Neural cell (in vitro differentiated cells): ENCODE data around the gene ACSS1. TPM values are rescaled to one million over a fixed set of nuclear protein-coding genes. Genes with fewer than 3 reads are reported as not detected.

ENCODE experiments used
- H2AFZ ChIP-seq: fragments of 200-600, 300-800 bp; sonication (generic), shearing (Covaris generic); 2 replicates; pipeline ENCODE4 v1.6.0; 2014; ENCODE audit warnings: low read depth, mild to moderate bottlenecking, antibody characterized with exemption, low read length, moderate library complexity
- H3F3A ChIP-seq: fragments of 200-600 bp; shearing (Covaris generic); 2 replicates; pipeline ENCODE4 v1.6.1; 2016; ENCODE audit warnings: mild to moderate bottlenecking, moderate library complexity, mixed read lengths, antibody characterized with exemption, low read length; ENCODE audit not compliant: insufficient read depth, poor library complexity, severe bottlenecking
- H3K27ac ChIP-seq: fragments of 200-600, 300-800 bp; sonication (generic), shearing (Covaris generic); 2 replicates; pipeline ENCODE4 v1.5.1; 2014; ENCODE audit warnings: mild to moderate bottlenecking, low read length, moderate library complexity
- H3K27me3 ChIP-seq: fragments of 300-800, 200-600 bp; sonication (generic), shearing (Covaris generic); 2 replicates; pipeline ENCODE4 v1.6.0; 2014; ENCODE audit warnings: mild to moderate bottlenecking, low read depth, low read length, moderate library complexity; ENCODE audit not compliant: insufficient read depth
- H3K36me3 ChIP-seq: fragments of 300-800, 200-600 bp; sonication (generic), shearing (Covaris generic); 2 replicates; pipeline ENCODE4 v1.5.1; 2014; ENCODE audit warnings: mild to moderate bottlenecking, antibody characterized with exemption, low read length, moderate library complexity; ENCODE audit not compliant: insufficient read depth
- H3K4me2 ChIP-seq: fragments of 300-800, 200-600 bp; sonication (generic), shearing (Covaris generic); 2 replicates; pipeline ENCODE4 v1.6.0; 2014; ENCODE audit warnings: mild to moderate bottlenecking, low read length
- H3K4me3 ChIP-seq: fragments of 300-800, 200-600 bp; sonication (generic), shearing (Covaris generic); 2 replicates; pipeline ENCODE4 v1.5.1; 2014; ENCODE audit warnings: mild to moderate bottlenecking, low read length, moderate library complexity
- H3K79me2 ChIP-seq: fragments of 200-600 bp; shearing (Covaris generic); replicated peaks from 2 replicates; pipeline ENCODE4 v1.6.0; 2014; ENCODE audit warnings: mild to moderate bottlenecking, low read length, moderate library complexity; ENCODE audit not compliant: insufficient read depth
- H3K9ac ChIP-seq: fragments of 300-800, 200-600 bp; sonication (generic), shearing (Covaris generic); 2 replicates; pipeline ENCODE4 v1.6.1; 2016; ENCODE audit warnings: mild to moderate bottlenecking, low read length, mixed read lengths
- H3K9me2 ChIP-seq: fragments of 200-600 bp; shearing (Covaris generic); 2 replicates; pipeline ENCODE4 v1.6.1; 2016; ENCODE audit warnings: mild to moderate bottlenecking, low read length, mixed read lengths; ENCODE audit not compliant: insufficient read depth
- H3K9me3 ChIP-seq: fragments of 200-600, 300-800 bp; sonication (generic), shearing (Covaris generic); 2 replicates; pipeline ENCODE4 v1.6.1; 2016; ENCODE audit warnings: mild to moderate bottlenecking, mixed run types, low read length, moderate library complexity, mixed read lengths
- H4K20me1 ChIP-seq: fragments of 200-600 bp; shearing (Covaris generic); 2 replicates; pipeline ENCODE4 v1.6.1; 2016; ENCODE audit warnings: mild to moderate bottlenecking, mixed run types; ENCODE audit not compliant: insufficient read depth
- EP300 ChIP-seq: fragments of 450-650 bp; conservative IDR thresholded peaks from 2 replicates; pipeline ENCODE4 v1.6.1; 2014; ENCODE audit warnings: antibody characterized with exemption, mild to moderate bottlenecking, moderate library complexity; ENCODE audit not compliant: poor library complexity, severe bottlenecking
- EZH2 ChIP-seq: fragments of 200-600, 300-800 bp; shearing (Covaris generic), sonication (generic); IDR thresholded peaks from 2 replicates; pipeline ENCODE4 v1.6.1; 2014; ENCODE audit warnings: antibody characterized with exemption, low read length, borderline replicate concordance, mild to moderate bottlenecking; ENCODE audit not compliant: insufficient read depth, poor library complexity, severe bottlenecking
- MXI1 ChIP-seq: fragments of 450-650 bp; conservative IDR thresholded peaks from 2 replicates; pipeline ENCODE4 v1.6.1; 2014; ENCODE audit warnings: antibody characterized with exemption, mild to moderate bottlenecking; ENCODE audit not compliant: poor library complexity, severe bottlenecking
- POLR2AphosphoS5 ChIP-seq: IDR thresholded peaks from 2 replicates; pipeline ENCODE4 v1.6.1; 2012
- RAD21 ChIP-seq: fragments of 450-650 bp; conservative IDR thresholded peaks from 2 replicates; pipeline ENCODE4 v1.6.1; 2014; ENCODE audit warnings: antibody characterized with exemption, mild to moderate bottlenecking, moderate library complexity
- REST ChIP-seq: IDR thresholded peaks from 2 replicates; pipeline ENCODE4 v1.6.1; 2012; ENCODE audit warnings: borderline replicate concordance
- SMC3 ChIP-seq: fragments of 450-650 bp; conservative IDR thresholded peaks from 2 replicates; pipeline ENCODE4 v1.6.1; 2014; ENCODE audit warnings: antibody characterized with exemption, mild to moderate bottlenecking, moderate library complexity; ENCODE audit not compliant: poor library complexity
- TAF1 ChIP-seq: IDR thresholded peaks from 2 replicates; pipeline ENCODE4 v1.6.1; 2012; ENCODE audit warnings: low read depth
- polyA plus RNA-seq: library from polyadenylated mRNA; depleted of rRNA; stranded (reverse); fragments of >200 nt; gene quantifications from 2 replicates; pipeline ENCODE4 v1.2.3, GENCODE V29; 2014
- TF ChIP-seq, protein P1 (sequence below): fragments of 450-650 bp; IDR thresholded peaks from 2 replicates; pipeline ENCODE4 v1.5.1; 2014; ENCODE audit warnings: antibody characterized with exemption, mild to moderate bottlenecking, moderate library complexity; ENCODE audit not compliant: poor library complexity, severe bottlenecking

Gene ACSS1
- polyA plus RNA-seq, 1 donor from 2014 or later: not detected

GRCh38 chr20:24959591-24960301, 98.2 kb downstream of the ACSS1 start:
- Histone ChIP-seq H3K79me2 (no peaks in the 10 kb centered on the region), H3K27ac (no peak overlapping the region), H3K27me3 (no peaks in the 10 kb centered on the region), H3K9me2 (no peaks in the 10 kb centered on the region), H3K9me3 (no peaks in the 10 kb centered on the region), H3F3A (no peaks in the 10 kb centered on the region), H4K20me1 (no peaks in the 10 kb centered on the region), H3K9ac (no peak overlapping the region), H3K36me3 (peaks cover 18% of the 10 kb centered on the region), H3K4me3 (no peak overlapping the region), H2AFZ (no peak overlapping the region), H3K4me2 (no peak overlapping the region)
- TF ChIP-seq, protein P1, sequence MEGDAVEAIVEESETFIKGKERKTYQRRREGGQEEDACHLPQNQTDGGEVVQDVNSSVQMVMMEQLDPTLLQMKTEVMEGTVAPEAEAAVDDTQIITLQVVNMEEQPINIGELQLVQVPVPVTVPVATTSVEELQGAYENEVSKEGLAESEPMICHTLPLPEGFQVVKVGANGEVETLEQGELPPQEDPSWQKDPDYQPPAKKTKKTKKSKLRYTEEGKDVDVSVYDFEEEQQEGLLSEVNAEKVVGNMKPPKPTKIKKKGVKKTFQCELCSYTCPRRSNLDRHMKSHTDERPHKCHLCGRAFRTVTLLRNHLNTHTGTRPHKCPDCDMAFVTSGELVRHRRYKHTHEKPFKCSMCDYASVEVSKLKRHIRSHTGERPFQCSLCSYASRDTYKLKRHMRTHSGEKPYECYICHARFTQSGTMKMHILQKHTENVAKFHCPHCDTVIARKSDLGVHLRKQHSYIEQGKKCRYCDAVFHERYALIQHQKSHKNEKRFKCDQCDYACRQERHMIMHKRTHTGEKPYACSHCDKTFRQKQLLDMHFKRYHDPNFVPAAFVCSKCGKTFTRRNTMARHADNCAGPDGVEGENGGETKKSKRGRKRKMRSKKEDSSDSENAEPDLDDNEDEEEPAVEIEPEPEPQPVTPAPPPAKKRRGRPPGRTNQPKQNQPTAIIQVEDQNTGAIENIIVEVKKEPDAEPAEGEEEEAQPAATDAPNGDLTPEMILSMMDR: no peak
- TF ChIP-seq EP300 (no peak), REST (no peak), TAF1 (no peak), RAD21 (no peak), POLR2AphosphoS5 (no peak), MXI1 (no peak), SMC3 (no peak), EZH2 (no peak)

- Histone ChIP-seq H3K79me2 (no peaks in the 10 kb centered on the region), H3K36me3 (peaks cover 16% of the 10 kb centered on the region), H3K9me3 (no peaks in the 10 kb centered on the region), H3F3A (no peaks in the 10 kb centered on the region), H3K9me2 (no peaks in the 10 kb centered on the region), H3K9ac (no peak overlapping the region), H2AFZ (no peak overlapping the region), H3K4me2 (no peak overlapping the region), H3K27ac (no peak overlapping the region), H3K4me3 (no peak overlapping the region), H4K20me1 (no peaks in the 10 kb centered on the region), H3K27me3 (no peaks in the 10 kb centered on the region)
- no peak for TF ChIP-seq POLR2AphosphoS5
- no peak for TF ChIP-seq EZH2
- no peak for TF ChIP-seq EP300
- TF ChIP-seq TAF1: no peak
- TF ChIP-seq MXI1: no peak
- TF ChIP-seq, protein P1: no peak
- no peak for TF ChIP-seq SMC3
- no peak for TF ChIP-seq REST
- no peak for TF ChIP-seq RAD21
Observed at GRCh38 chr20:24958506-24959385, 99.2 kb downstream of the ACSS1 start.
